Effector memory CD8-positive, alpha-beta T cell (primary cell): Measurements from ENCODE around the gene SDK1.

ENCODE experiments used
- ATAC-seq: fragments of 150-1000 bp; cut with Tn5 transposase; replicated peaks from 2 replicates; pipeline ENCODE4 v1.10.0; 2021; ENCODE audit warnings: mild to moderate bottlenecking, moderate library complexity
- DNase-seq, 3 experiments: peaks; one replicate each; pipeline ENCODE4 v3.0.0; 2021
- H3K27ac Mint-ChIP-seq, 2 donors: one replicate each; pipeline ENCODE4 v1.8.0; 2022; ENCODE audit warnings: mild to moderate bottlenecking in 2 of 2, mixed read lengths in 2 of 2, moderate library complexity in 2 of 2
- H3K27me3 Mint-ChIP-seq, 2 donors: one replicate each; pipeline ENCODE4 v1.8.0; 2022; ENCODE audit warnings: mixed read lengths in 2 of 2
- H3K36me3 Mint-ChIP-seq: one replicate; pipeline ENCODE4 v1.8.0; 2022; ENCODE audit warnings: mild to moderate bottlenecking, moderate library complexity, mixed read lengths; ENCODE audit not compliant: insufficient read depth
- H3K4me1 Mint-ChIP-seq, 2 donors: one replicate each; pipeline ENCODE4 v1.8.0; 2022; ENCODE audit warnings: low read depth in 2 of 2, mixed read lengths in 2 of 2
- H3K4me3 Mint-ChIP-seq, 2 donors: one replicate each; pipeline ENCODE4 v1.8.0; 2022; ENCODE audit warnings: mild to moderate bottlenecking in 2 of 2, mixed read lengths in 2 of 2, moderate library complexity in 2 of 2
- H3K9me3 Mint-ChIP-seq, 2 donors: one replicate each; pipeline ENCODE4 v1.8.0; 2022; ENCODE audit warnings: mixed read lengths in 2 of 2

Gene SDK1

DNA sequence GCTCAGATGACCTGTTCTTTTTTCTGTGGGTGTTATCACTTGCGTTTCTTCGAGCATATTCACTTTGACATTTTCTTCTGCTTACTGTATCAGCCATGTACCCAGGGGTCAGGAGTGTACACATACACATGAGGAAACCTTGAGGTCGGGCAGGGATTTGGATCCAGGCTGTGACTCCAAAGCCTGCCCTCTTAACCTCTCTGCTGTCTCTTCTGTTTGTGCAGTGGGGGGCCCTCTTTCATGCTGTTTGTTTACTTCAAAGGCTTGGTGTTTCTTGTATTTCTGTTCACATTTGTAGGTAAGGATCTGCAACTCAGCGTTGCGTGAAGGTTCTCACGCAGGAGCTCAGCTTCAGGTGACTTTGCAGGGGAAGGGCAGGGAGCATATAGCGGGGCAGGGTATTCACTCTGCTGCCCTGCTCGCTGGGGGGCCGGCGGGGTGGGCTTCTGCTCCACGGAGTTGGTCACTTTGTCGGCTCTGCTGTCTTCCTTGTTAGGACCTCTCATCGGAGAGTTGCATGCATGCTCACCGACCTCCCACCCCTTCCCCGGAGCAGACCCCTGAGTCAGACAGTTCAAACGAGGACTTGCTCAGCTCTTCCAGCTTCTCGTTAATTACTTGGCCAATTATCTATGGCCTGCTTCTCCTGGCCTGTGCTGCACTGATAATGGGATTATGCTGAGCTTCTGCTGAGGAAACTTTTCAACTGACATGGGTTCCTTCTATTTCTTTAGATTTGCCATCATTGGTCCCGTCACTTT lies 77.5 kb downstream of the SDK1 start:
- H3K9me3 Mint-ChIP-seq, result no peaks in the 10 kb centered on the region
- H3K27ac Mint-ChIP-seq, result no peak overlapping the region
- peaks cover 66 to 67% of the 10 kb centered on the region in 2 donors for H3K27me3 Mint-ChIP-seq

DNA sequence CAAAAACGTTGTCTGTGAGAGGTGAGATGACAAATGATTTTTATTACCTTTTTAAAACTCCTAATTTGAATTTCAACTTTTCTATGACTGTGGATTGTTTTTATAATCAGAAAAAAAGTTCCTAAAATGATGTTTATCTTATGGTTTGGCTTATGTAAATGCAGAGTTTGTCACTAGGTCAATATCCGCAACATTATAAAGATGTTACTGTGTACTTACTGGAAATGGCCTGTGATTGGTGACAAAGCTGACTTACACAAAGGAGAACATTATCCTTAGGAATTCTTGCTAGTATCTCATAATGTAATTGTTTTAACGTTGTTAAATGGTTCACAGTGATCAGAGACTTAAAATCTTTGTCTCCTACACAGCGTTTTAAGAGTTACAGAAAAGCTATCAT lies 79.0 kb downstream of the SDK1 start:
- H3K27ac Mint-ChIP-seq, result no peak overlapping the region
- H3K36me3 Mint-ChIP-seq, result peaks cover 3% of the 10 kb centered on the region
- no peak overlapping the region for H3K4me3 Mint-ChIP-seq
- DNase-seq (no peak), ATAC-seq (no peak)
- no peaks in the 10 kb centered on the region for H3K4me1 Mint-ChIP-seq
- H3K9me3 Mint-ChIP-seq, result no peaks in the 10 kb centered on the region
- peaks cover 54 to 55% of the 10 kb centered on the region in 2 donors for H3K27me3 Mint-ChIP-seq

More for the DNA sequence above, 77.5 kb downstream of the SDK1 start:
- DNase-seq (no peak), ATAC-seq (no peak)
- Mint-ChIP-seq H3K4me3 (no peak overlapping the region), H3K36me3 (peaks cover 3% of the 10 kb centered on the region), H3K4me1 (no peaks in the 10 kb centered on the region)

DNA sequence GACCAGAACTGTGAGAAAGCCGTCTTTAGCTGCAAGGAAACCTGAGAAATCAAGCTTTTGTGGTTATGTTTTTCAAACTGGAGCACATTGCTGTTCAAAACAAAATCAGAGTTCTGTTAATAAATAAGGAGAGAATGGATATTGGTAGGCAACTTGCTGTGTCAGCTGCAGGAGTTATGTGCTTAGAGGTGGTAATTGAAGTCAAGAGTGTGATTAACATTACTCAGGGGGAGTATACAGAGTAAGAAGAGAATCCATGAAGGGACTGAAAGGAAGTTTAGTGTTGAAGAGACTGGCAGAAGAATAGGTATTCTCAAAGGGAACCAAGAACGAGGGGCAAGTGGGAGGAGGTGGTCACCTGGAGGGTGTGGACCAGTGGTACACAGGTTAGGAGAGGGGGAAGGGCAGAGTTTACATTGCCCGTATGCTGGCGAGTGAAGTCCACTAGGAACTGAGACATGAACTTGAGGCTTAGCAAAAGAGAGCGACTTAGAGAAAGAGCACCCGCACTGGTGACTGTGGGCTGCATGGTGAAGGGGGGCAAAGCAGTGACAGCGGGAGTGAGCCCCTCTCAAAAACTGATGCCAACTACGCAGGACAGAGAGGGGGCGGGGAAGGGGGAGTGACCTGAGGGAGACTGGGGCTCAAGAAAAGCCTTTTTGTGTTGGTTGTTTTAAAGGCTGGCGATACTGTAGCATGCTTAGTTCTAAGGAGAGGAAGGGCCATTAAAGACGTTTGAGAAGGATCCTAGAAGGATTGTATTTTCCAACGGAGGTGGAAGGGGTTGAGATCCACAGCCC lies 80.0 kb downstream of the SDK1 start:
- Mint-ChIP-seq H3K4me1 (no peaks in the 10 kb centered on the region), H3K27ac (no peak overlapping the region), H3K27me3 (peaks cover 44 to 51% of the 10 kb centered on the region in 2 donors), H3K4me3 (no peak overlapping the region), H3K36me3 (peaks cover 1% of the 10 kb centered on the region), H3K9me3 (no peaks in the 10 kb centered on the region)
- DNase-seq, result no peak
- no peak for ATAC-seq

- Mint-ChIP-seq H3K27me3 (peaks cover 23 to 32% of the 10 kb centered on the region in 2 donors), H3K4me3 (no peak overlapping the region), H3K27ac (no peak overlapping the region), H3K4me1 (no peaks in the 10 kb centered on the region), H3K36me3 (no peaks in the 10 kb centered on the region), H3K9me3 (no peaks in the 10 kb centered on the region)
- DNase-seq (no peak), ATAC-seq (no peak)
These were observed 85.6 kb downstream of the SDK1 start for GRCh38 chr7:3386423-3387190.

- H3K4me1 Mint-ChIP-seq, result no peaks in the 10 kb centered on the region
- H3K36me3 Mint-ChIP-seq, result no peaks in the 10 kb centered on the region
- H3K4me3 Mint-ChIP-seq, result no peak overlapping the region
- H3K9me3 Mint-ChIP-seq, result no peaks in the 10 kb centered on the region
- no peak overlapping the region for H3K27ac Mint-ChIP-seq
- peaks cover 34 to 39% of the 10 kb centered on the region in 2 donors for H3K27me3 Mint-ChIP-seq
- ATAC-seq (no peak), DNase-seq (no peak)
These were observed 92.8 kb downstream of the SDK1 start for GRCh38 chr7:3393862-3394261.

GRCh38 chr7:3397324-3397723 lies 96.3 kb downstream of the SDK1 start:
- H3K36me3 Mint-ChIP-seq, result no peaks in the 10 kb centered on the region
- H3K27ac Mint-ChIP-seq, result no peak overlapping the region
- no peak for ATAC-seq
- H3K27me3 Mint-ChIP-seq, result peaks cover 48 to 66% of the 10 kb centered on the region in 2 donors
- H3K9me3 Mint-ChIP-seq, result no peaks in the 10 kb centered on the region
- no peak for DNase-seq
- H3K4me3 Mint-ChIP-seq, result no peak overlapping the region
- no peaks in the 10 kb centered on the region for H3K4me1 Mint-ChIP-seq

GRCh38 chr7:3399858-3400257 lies 98.8 kb downstream of the SDK1 start:
- ATAC-seq (no peak), DNase-seq (no peak)
- H3K27me3 Mint-ChIP-seq, result peaks cover 57 to 76% of the 10 kb centered on the region in 2 donors
- H3K9me3 Mint-ChIP-seq, result no peaks in the 10 kb centered on the region
- no peak overlapping the region for H3K4me3 Mint-ChIP-seq
- H3K4me1 Mint-ChIP-seq, result no peaks in the 10 kb centered on the region
- no peak overlapping the region for H3K27ac Mint-ChIP-seq
- H3K36me3 Mint-ChIP-seq, result no peaks in the 10 kb centered on the region

DNA sequence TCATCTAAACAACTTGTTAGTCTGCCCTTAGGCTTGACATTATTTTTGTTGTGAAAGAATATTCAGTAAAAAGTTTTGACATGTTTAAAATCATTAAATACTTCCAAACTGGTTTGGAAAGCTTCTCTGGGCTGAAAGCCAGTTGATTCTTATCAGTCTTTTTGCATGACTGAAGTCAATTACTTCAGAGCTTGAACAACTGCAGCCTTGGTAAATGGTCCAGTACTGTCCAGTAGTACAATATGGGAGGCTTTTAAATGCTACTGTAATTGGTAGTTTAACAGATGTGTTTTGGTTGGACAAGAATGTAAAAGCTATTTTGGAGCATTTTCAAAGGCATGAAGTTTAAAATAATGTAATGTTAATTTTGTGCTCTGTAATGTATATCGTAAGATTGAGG lies 103.4 kb downstream of the SDK1 start:
- Mint-ChIP-seq H3K27me3 (peaks cover 56 to 83% of the 10 kb centered on the region in 2 donors), H3K4me3 (no peak overlapping the region), H3K27ac (no peak overlapping the region), H3K9me3 (no peaks in the 10 kb centered on the region), H3K36me3 (peaks cover 3% of the 10 kb centered on the region), H3K4me1 (no peaks in the 10 kb centered on the region)
- ATAC-seq (no peak), DNase-seq (no peak)

GRCh38 chr7:3408814-3409595 lies 108.0 kb downstream of the SDK1 start:
- ATAC-seq (no peak), DNase-seq (no peak)
- H3K36me3 Mint-ChIP-seq, result peaks cover 3% of the 10 kb centered on the region
- no peak overlapping the region for H3K4me3 Mint-ChIP-seq
- H3K27ac Mint-ChIP-seq, result no peak overlapping the region
- H3K9me3 Mint-ChIP-seq, result no peaks in the 10 kb centered on the region
- no peaks in the 10 kb centered on the region for H3K4me1 Mint-ChIP-seq
- H3K27me3 Mint-ChIP-seq, result peaks cover 53 to 58% of the 10 kb centered on the region in 2 donors

GRCh38 chr7:3412871-3413270 lies 111.8 kb downstream of the SDK1 start:
- Mint-ChIP-seq H3K27me3 (peaks cover 37 to 61% of the 10 kb centered on the region in 2 donors), H3K9me3 (no peaks in the 10 kb centered on the region), H3K36me3 (no peaks in the 10 kb centered on the region), H3K4me3 (no peak overlapping the region), H3K4me1 (no peaks in the 10 kb centered on the region), H3K27ac (no peak overlapping the region)
- no peak for DNase-seq
- no peak for ATAC-seq

DNA sequence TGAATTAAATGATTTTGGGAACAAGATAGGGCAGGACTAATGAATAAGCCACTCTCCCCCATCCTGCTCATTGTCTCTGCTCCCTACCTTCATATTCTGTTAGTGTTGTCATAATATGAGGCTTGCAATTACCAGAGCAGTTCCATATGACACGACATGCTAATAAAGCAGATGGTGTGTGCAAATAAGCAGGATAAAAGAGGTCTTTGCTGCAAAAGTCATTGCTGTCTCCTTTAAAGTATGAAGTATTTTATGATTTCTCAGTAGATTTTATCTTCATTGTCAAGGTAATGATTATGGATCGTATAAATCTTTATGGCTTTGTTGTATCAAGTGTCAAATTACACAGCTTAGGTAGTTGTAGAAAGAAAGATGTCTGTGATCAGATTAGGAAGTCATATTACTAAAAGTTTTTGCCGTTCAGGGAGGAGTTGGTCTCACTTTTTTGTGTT lies 114.8 kb downstream of the SDK1 start:
- H3K4me3 Mint-ChIP-seq, result no peak overlapping the region
- ATAC-seq, result no peak

GRCh38 chr7:3416453-3416852 lies 115.4 kb downstream of the SDK1 start:
- Mint-ChIP-seq H3K27ac (no peak overlapping the region), H3K27me3 (peaks cover 27 to 56% of the 10 kb centered on the region in 2 donors), H3K9me3 (no peaks in the 10 kb centered on the region), H3K4me1 (no peaks in the 10 kb centered on the region), H3K36me3 (no peaks in the 10 kb centered on the region), H3K4me3 (no peak overlapping the region)
- DNase-seq, result no peak
- no peak for ATAC-seq

More for the DNA sequence above, 114.8 kb downstream of the SDK1 start:
- Mint-ChIP-seq H3K27me3 (peaks cover 27 to 62% of the 10 kb centered on the region in 2 donors), H3K9me3 (no peaks in the 10 kb centered on the region), H3K27ac (no peak overlapping the region), H3K4me1 (no peaks in the 10 kb centered on the region), H3K36me3 (no peaks in the 10 kb centered on the region)
- no peak for DNase-seq

DNA sequence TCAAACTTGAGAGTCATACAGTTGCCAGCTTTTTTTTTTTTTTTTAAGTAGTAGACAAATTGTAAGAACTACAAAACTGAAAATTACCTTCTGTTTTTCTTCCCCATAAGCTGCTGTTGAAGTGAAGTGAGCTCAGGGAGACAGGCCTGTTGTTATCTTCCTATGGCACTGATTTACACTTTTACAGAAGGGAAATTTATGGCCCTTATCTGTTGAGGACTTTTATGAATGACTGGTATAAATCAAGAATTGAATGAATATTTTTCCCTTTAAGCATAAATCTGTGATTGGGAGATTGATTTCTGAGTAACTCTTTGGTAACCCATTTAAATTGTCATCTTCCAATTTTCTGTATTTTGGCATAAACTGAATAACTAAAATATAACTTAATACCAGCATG lies 124.0 kb downstream of the SDK1 start:
- Mint-ChIP-seq H3K9me3 (peaks cover 0 to 3% of the 10 kb centered on the region in 2 donors), H3K4me3 (no peak overlapping the region), H3K4me1 (peaks cover 0 to 3% of the 10 kb centered on the region in 2 donors), H3K27me3 (no peaks in the 10 kb centered on the region), H3K36me3 (no peaks in the 10 kb centered on the region), H3K27ac (no peak overlapping the region)
- no peak for DNase-seq
- ATAC-seq, result no peak
